Measurements from ENCODE around the gene CA7.
"Not testable (repeated sequence)": the region's sequence is repeated elsewhere in the genome, so short reads cannot be mapped to it uniquely, and the experiment has no call there.

The CA7 gene

GRCh38 chr16:66894948-66895688, 50.9 kb downstream of the CA7 start:
- POLR2A ChIA-PET = no interaction called here
- CTCF ChIA-PET = interaction anchor here (0.7 to 8.4 kb wide), 36 partner anchors 8 to 490 kb away, joined by 3 to 115 read pairs (median 5); partner anchors contain the start of genes CDH16, NAE1, PDP2 and RRAD
- TF ChIP-seq CTCF (IDR thresholded peaks at IDR 0.05; ENCODE audit: control extremely low read depth, extremely low read depth, low read depth, missing control alignments) = peak; percentile 87
- DNase-seq (ENCODE audit: extremely low spot score) = peak; percentile 78

- ChIA-PET CTCF (interaction anchor here (0.7 to 8.4 kb wide), 36 partner anchors 9 to 490 kb away, joined by 3 to 115 read pairs (median 5); partner anchors contain the start of genes CDH16, NAE1, PDP2 and RRAD), POLR2A (no interaction called here)
- no peak for TF ChIP-seq CTCF (IDR thresholded peaks at IDR 0.05; ENCODE audit: control extremely low read depth, extremely low read depth, low read depth, missing control alignments)
- no peak for DNase-seq (ENCODE audit: extremely low spot score)
These were observed 51.4 kb downstream of the CA7 start for GRCh38 chr16:66895689-66895979.

GRCh38 chr16:66895999-66896398, 51.8 kb downstream of the CA7 start:
- ChIA-PET CTCF (interaction anchor here (0.8 to 8.4 kb wide), 28 partner anchors 9 to 329 kb away, joined by 3 to 115 read pairs (median 6); partner anchors contain the start of genes CDH16, PDP2 and RRAD), POLR2A (no interaction called here)
- no peak for DNase-seq (ENCODE audit: extremely low spot score)
- no peak for TF ChIP-seq CTCF (IDR thresholded peaks at IDR 0.05; ENCODE audit: control extremely low read depth, extremely low read depth, low read depth, missing control alignments)

GRCh38 chr16:66896682-66897081, 52.5 kb downstream of the CA7 start:
- POLR2A ChIA-PET; DNase-seq (ENCODE audit: extremely low spot score): not testable (repeated sequence)

GRCh38 chr16:66898207-66898606, 54.0 kb downstream of the CA7 start:
- DNase-seq (ENCODE audit: extremely low spot score) = no peak
- TF ChIP-seq CTCF (IDR thresholded peaks at IDR 0.05; ENCODE audit: control extremely low read depth, extremely low read depth, low read depth, missing control alignments) = no peak
- CTCF ChIA-PET = interaction anchor here (1.6 to 8.4 kb wide), 2 partner anchors 20 to 28 kb away, joined by 5 to 115 read pairs; partner anchors contain the start of genes CDH16 and RRAD
- POLR2A ChIA-PET = no interaction called here

More at GRCh38 chr16:66896682-66897081, 52.5 kb downstream of the CA7 start:
- CTCF ChIA-PET = interaction anchor here (1.0 to 8.4 kb wide), 18 partner anchors 10 to 289 kb away, joined by 3 to 115 read pairs (median 7); partner anchors contain the start of genes CDH16, PDP2 and RRAD

GRCh38 chr16:66898933-66899309, 54.7 kb downstream of the CA7 start:
- ChIA-PET POLR2A (no interaction called here), CTCF (interaction anchor here (8.4 kb wide), 1 partner anchor 27 kb away, joined by 115 read pairs; the partner anchor contains the start of gene RRAD)
- TF ChIP-seq CTCF (IDR thresholded peaks at IDR 0.05; ENCODE audit: control extremely low read depth, extremely low read depth, low read depth, missing control alignments) = no peak
- no peak for DNase-seq (ENCODE audit: extremely low spot score)

GRCh38 chr16:66899310-66899944, 55.2 kb downstream of the CA7 start:
- DNase-seq (ENCODE audit: extremely low spot score) = no peak
- no peak for TF ChIP-seq CTCF (IDR thresholded peaks at IDR 0.05; ENCODE audit: control extremely low read depth, extremely low read depth, low read depth, missing control alignments)
- ChIA-PET CTCF (interaction anchor here (8.4 kb wide), 1 partner anchor 27 kb away, joined by 115 read pairs; the partner anchor contains the start of gene RRAD), POLR2A (no interaction called here)

Measured in GM10248 (cell line).